Skeletal muscle satellite cell (primary cell): ENCODE measurements around the gene SLC12A7.

Experiments used
- H3K27me3 ChIP-seq: 2 replicates; pipeline ENCODE4 v1.7.0; 2013; ENCODE audit warnings: low read length; ENCODE audit not compliant: control insufficient read depth, insufficient read depth
- H3K36me3 ChIP-seq: 2 replicates; pipeline ENCODE4 v1.7.0; 2013; ENCODE audit warnings: mild to moderate bottlenecking, control low read depth, low read length; ENCODE audit not compliant: insufficient read depth
- H3K4me1 ChIP-seq: 2 replicates; pipeline ENCODE4 v1.7.0; 2013; ENCODE audit warnings: low read length; ENCODE audit not compliant: control insufficient read depth, insufficient read depth
- H3K4me2 ChIP-seq: 2 replicates; pipeline ENCODE4 v1.7.0; 2013; ENCODE audit warnings: mild to moderate bottlenecking, low read length
- H3K4me3 ChIP-seq: 2 replicates; pipeline ENCODE4 v1.7.0; 2013; ENCODE audit warnings: low read length
- H3K9ac ChIP-seq: 2 replicates; pipeline ENCODE4 v1.7.0; 2013; ENCODE audit warnings: mild to moderate bottlenecking, low read depth, low read length, moderate library complexity
- H3K9me3 ChIP-seq: replicated peaks from 2 replicates; pipeline ENCODE4 v1.7.0; 2013; ENCODE audit warnings: mild to moderate bottlenecking, control low read depth, low read length

SLC12A7 gene

GRCh38 chr5:1034986-1035385 is 76.9 kb downstream of the SLC12A7 start:
- no peaks in the 10 kb centered on the region for H3K36me3 ChIP-seq
- H3K9me3 ChIP-seq: no peaks in the 10 kb centered on the region
- H3K9ac ChIP-seq: no peak overlapping the region
- no peak overlapping the region for H3K4me3 ChIP-seq
- H3K4me2 ChIP-seq: no peak overlapping the region
- H3K27me3 ChIP-seq: peaks cover 5% of the 10 kb centered on the region
- no peaks in the 10 kb centered on the region for H3K4me1 ChIP-seq

- Histone ChIP-seq H3K4me2 (no peak overlapping the region), H3K36me3 (no peaks in the 10 kb centered on the region), H3K9me3 (no peaks in the 10 kb centered on the region), H3K4me3 (no peak overlapping the region), H3K4me1 (no peaks in the 10 kb centered on the region), H3K27me3 (peaks cover 5% of the 10 kb centered on the region), H3K9ac (no peak overlapping the region)
These were observed 77.4 kb downstream of the SLC12A7 start for GRCh38 chr5:1034421-1034905.

- no peaks in the 10 kb centered on the region for H3K4me1 ChIP-seq
- no peak overlapping the region for H3K4me2 ChIP-seq
- peaks cover 5% of the 10 kb centered on the region for H3K27me3 ChIP-seq
- no peaks in the 10 kb centered on the region for H3K9me3 ChIP-seq
- H3K36me3 ChIP-seq: no peaks in the 10 kb centered on the region
- H3K4me3 ChIP-seq: no peak overlapping the region
- no peak overlapping the region for H3K9ac ChIP-seq
These were observed 78.0 kb downstream of the SLC12A7 start for GRCh38 chr5:1033606-1034420.

- H3K9ac ChIP-seq: no peak overlapping the region
These were observed 78.7 kb downstream of the SLC12A7 start for GRCh38 chr5:1033178-1033577.

GRCh38 chr5:1032551-1033027 is 79.3 kb downstream of the SLC12A7 start:
- no peaks in the 10 kb centered on the region for H3K36me3 ChIP-seq
- peaks cover 5% of the 10 kb centered on the region for H3K27me3 ChIP-seq
- no peaks in the 10 kb centered on the region for H3K9me3 ChIP-seq
- no peak overlapping the region for H3K9ac ChIP-seq
- H3K4me3 ChIP-seq: no peak overlapping the region
- H3K4me2 ChIP-seq: no peak overlapping the region
- H3K4me1 ChIP-seq: no peaks in the 10 kb centered on the region

More at GRCh38 chr5:1033178-1033577, 78.7 kb downstream of the SLC12A7 start:
- H3K9me3 ChIP-seq: no peaks in the 10 kb centered on the region
- H3K4me2 ChIP-seq: no peak overlapping the region
- H3K36me3 ChIP-seq: no peaks in the 10 kb centered on the region
- H3K4me1 ChIP-seq: no peaks in the 10 kb centered on the region
- peaks cover 5% of the 10 kb centered on the region for H3K27me3 ChIP-seq
- H3K4me3 ChIP-seq: no peak overlapping the region

- Histone ChIP-seq H3K4me2 (no peak overlapping the region), H3K27me3 (peaks cover 5% of the 10 kb centered on the region), H3K4me1 (no peaks in the 10 kb centered on the region), H3K9me3 (no peaks in the 10 kb centered on the region), H3K36me3 (no peaks in the 10 kb centered on the region), H3K9ac (no peak overlapping the region), H3K4me3 (no peak overlapping the region)
These were observed 79.9 kb downstream of the SLC12A7 start for GRCh38 chr5:1032011-1032410.

GRCh38 chr5:1031306-1031959 is 80.4 kb downstream of the SLC12A7 start:
- H3K4me2 ChIP-seq: no peak overlapping the region
- H3K27me3 ChIP-seq: peaks cover 5% of the 10 kb centered on the region
- H3K9ac ChIP-seq: no peak overlapping the region
- no peaks in the 10 kb centered on the region for H3K4me1 ChIP-seq
- H3K36me3 ChIP-seq: no peaks in the 10 kb centered on the region
- no peaks in the 10 kb centered on the region for H3K9me3 ChIP-seq
- H3K4me3 ChIP-seq: no peak overlapping the region

- H3K4me2 ChIP-seq: no peak overlapping the region
- H3K4me1 ChIP-seq: no peaks in the 10 kb centered on the region
- H3K4me3 ChIP-seq: no peak overlapping the region
- no peaks in the 10 kb centered on the region for H3K9me3 ChIP-seq
- peaks cover 5% of the 10 kb centered on the region for H3K27me3 ChIP-seq
- no peaks in the 10 kb centered on the region for H3K36me3 ChIP-seq
- H3K9ac ChIP-seq: no peak overlapping the region
These were observed 81.0 kb downstream of the SLC12A7 start for GRCh38 chr5:1030801-1031271.

GRCh38 chr5:1029945-1030625 is 81.8 kb downstream of the SLC12A7 start:
- H3K36me3 ChIP-seq: no peaks in the 10 kb centered on the region
- H3K4me3 ChIP-seq: no peak overlapping the region
- no peak overlapping the region for H3K4me2 ChIP-seq
- H3K9ac ChIP-seq: no peak overlapping the region
- H3K4me1 ChIP-seq: no peaks in the 10 kb centered on the region
- peaks cover 5% of the 10 kb centered on the region for H3K27me3 ChIP-seq
- H3K9me3 ChIP-seq: no peaks in the 10 kb centered on the region

- peaks cover 5% of the 10 kb centered on the region for H3K27me3 ChIP-seq
- H3K36me3 ChIP-seq: no peaks in the 10 kb centered on the region
These were observed 82.5 kb downstream of the SLC12A7 start for GRCh38 chr5:1029282-1029944.

More at GRCh38 chr5:1029282-1029944, 82.5 kb downstream of the SLC12A7 start:
- Histone ChIP-seq H3K4me1 (no peaks in the 10 kb centered on the region), H3K9me3 (no peaks in the 10 kb centered on the region), H3K4me3 (no peak overlapping the region), H3K4me2 (no peak overlapping the region), H3K9ac (no peak overlapping the region)
